Mesothelial cell of epicardium (in vitro differentiated cells): ENCODE data around the gene HCN2. TPM values are rescaled to one million over a fixed set of nuclear protein-coding genes. Genes with fewer than 3 reads are reported as not detected.

ENCODE experiments used
- DNase-seq, 2 experiments: peaks; one replicate each; pipeline ENCODE4 v3.0.0; 2021; ENCODE audit warnings: low spot score in 2 of 2; ENCODE audit not compliant: unreplicated experiment in 2 of 2
- H3K27ac Mint-ChIP-seq: 2 replicates; pipeline ENCODE4 v1.8.0; 2021; ENCODE audit warnings: mixed read lengths
- H3K27me3 Mint-ChIP-seq: 2 replicates; pipeline ENCODE4 v1.8.0; 2021; ENCODE audit warnings: low read depth, mixed read lengths
- H3K36me3 Mint-ChIP-seq: 2 replicates; pipeline ENCODE4 v1.8.0; 2021; ENCODE audit warnings: mixed read lengths
- H3K4me1 Mint-ChIP-seq: 2 replicates; pipeline ENCODE4 v1.8.0; 2021; ENCODE audit warnings: mixed read lengths
- H3K4me3 Mint-ChIP-seq: 2 replicates; pipeline ENCODE4 v1.8.0; 2021; ENCODE audit warnings: mild to moderate bottlenecking, moderate library complexity, mixed read lengths
- H3K9me3 Mint-ChIP-seq: 2 replicates; pipeline ENCODE4 v1.8.0; 2021; ENCODE audit warnings: mixed read lengths
- CTCF ChIP-seq: fragments of 200-600 bp; sonication (generic); IDR thresholded peaks from one replicate; pipeline ENCODE4 v1.5.0; 2021; ENCODE audit warnings: antibody characterized with exemption; ENCODE audit not compliant: unreplicated experiment
- total RNA-seq: library from RNA; stranded (reverse); gene quantifications from 3 replicates; pipeline ENCODE4 v1.2.1, GENCODE V29; 2021

The HCN2 gene
- total RNA-seq, 1 donor from 2014 or later: 1.5 TPM

GRCh38 chr19:658059-658839 lies 68.6 kb downstream of the HCN2 start:
- H3K27me3 Mint-ChIP-seq: no peaks in the 10 kb centered on the region
- H3K4me1 Mint-ChIP-seq: peaks cover 20% of the 10 kb centered on the region
- H3K4me3 Mint-ChIP-seq: no peak overlapping the region
- H3K9me3 Mint-ChIP-seq: no peaks in the 10 kb centered on the region
- TF ChIP-seq CTCF: no peak
- no peak overlapping the region for H3K27ac Mint-ChIP-seq
- H3K36me3 Mint-ChIP-seq: no peaks in the 10 kb centered on the region
- no peak for DNase-seq

- Mint-ChIP-seq H3K9me3 (no peaks in the 10 kb centered on the region), H3K27me3 (no peaks in the 10 kb centered on the region), H3K4me3 (no peak overlapping the region), H3K4me1 (peaks cover 24% of the 10 kb centered on the region), H3K27ac (peak overlapping the region; percentile 50), H3K36me3 (no peaks in the 10 kb centered on the region)
- no peak for TF ChIP-seq CTCF
- no peak for DNase-seq
Observed at GRCh38 chr19:658916-659839, 69.5 kb downstream of the HCN2 start.

GRCh38 chr19:660793-661426 lies 71.2 kb downstream of the HCN2 start:
- no peak for DNase-seq
- no peaks in the 10 kb centered on the region for H3K9me3 Mint-ChIP-seq
- peak overlapping the region; percentile 76 for H3K4me3 Mint-ChIP-seq
- no peaks in the 10 kb centered on the region for H3K27me3 Mint-ChIP-seq
- peak overlapping the region; percentile 92 for H3K27ac Mint-ChIP-seq
- H3K4me1 Mint-ChIP-seq: peaks cover 28% of the 10 kb centered on the region
- no peak for TF ChIP-seq CTCF
- H3K36me3 Mint-ChIP-seq: no peaks in the 10 kb centered on the region

- Mint-ChIP-seq H3K9me3 (no peaks in the 10 kb centered on the region), H3K27me3 (no peaks in the 10 kb centered on the region), H3K36me3 (no peaks in the 10 kb centered on the region), H3K4me3 (peak overlapping the region; percentile 76), H3K4me1 (peaks cover 28% of the 10 kb centered on the region), H3K27ac (peak overlapping the region; percentile 92)
- no peak for TF ChIP-seq CTCF
- no peak for DNase-seq
Observed at GRCh38 chr19:661427-662196, 71.9 kb downstream of the HCN2 start.
